Keratinocyte (primary cell): ENCODE data around the gene LHX5. TPM values are rescaled to one million over a fixed set of nuclear protein-coding genes. Genes with fewer than 3 reads are reported as not detected.

ENCODE experiments used
- DNase-seq: peaks from one replicate; pipeline ENCODE4 v3.0.0-alpha.2; 2011; ENCODE audit warnings: low read depth, missing footprints, low spot score
- FAIRE-seq: peaks from 2 replicates; lab custom pipeline; 2011; peaks lifted over from hg19 to GRCh38; lab: Jason Lieb, UNC
- H2AFZ ChIP-seq: 2 replicates; pipeline ENCODE4 v1.6.0; 2012; ENCODE audit warnings: low read length, control low read depth, inconsistent platforms; ENCODE audit not compliant: control insufficient read depth
- H3K27ac ChIP-seq: 2 replicates; pipeline ENCODE4 v1.5.1; 2011; ENCODE audit warnings: low read length; ENCODE audit not compliant: control insufficient read depth, insufficient read depth
- H3K27me3 ChIP-seq: 3 replicates; pipeline ENCODE4 v1.6.0; 2011; ENCODE audit warnings: low read length; ENCODE audit not compliant: control insufficient read depth, insufficient read depth; ENCODE audit errors: extremely low read depth
- H3K36me3 ChIP-seq, 2 experiments: 2 replicates in 1 of 2; 3 replicates in 1 of 2; pipeline ENCODE4 v1.5.1; 2011; ENCODE audit warnings: low read length in 2 of 2, mild to moderate bottlenecking in 1 of 2; ENCODE audit not compliant: control insufficient read depth in 2 of 2, insufficient read depth in 2 of 2; ENCODE audit errors: extremely low read depth in 1 of 2
- H3K4me1 ChIP-seq: 3 replicates; pipeline ENCODE4 v1.5.1; 2011; ENCODE audit warnings: low read length; ENCODE audit not compliant: control insufficient read depth, insufficient read depth; ENCODE audit errors: extremely low read depth
- H3K4me2 ChIP-seq: 3 replicates; pipeline ENCODE4 v1.6.0; 2011; ENCODE audit warnings: low read depth, low read length; ENCODE audit not compliant: control insufficient read depth, insufficient read depth; ENCODE audit errors: extremely low read depth
- H3K4me3 ChIP-seq, 3 experiments: fragments of 200-600 bp in 1 of 3; sonication (generic) in 1 of 3; 2 replicates in 2 of 3; 3 replicates in 1 of 3; pipeline ENCODE4 v1.5.1; 2011 to 2016; ENCODE audit warnings: low read length in 3 of 3, mild to moderate bottlenecking in 3 of 3, control low read depth in 2 of 3, inconsistent platforms in 1 of 3, low read depth in 1 of 3, mixed read lengths in 1 of 3, mixed run types in 1 of 3, moderate library complexity in 1 of 3; ENCODE audit not compliant: control insufficient read depth in 2 of 3, insufficient read depth in 2 of 3; ENCODE audit errors: extremely low read depth in 1 of 3
- H3K79me2 ChIP-seq: 2 replicates; pipeline ENCODE4 v1.6.0; 2012; ENCODE audit warnings: low read length; ENCODE audit not compliant: control insufficient read depth, insufficient read depth
- H3K9ac ChIP-seq: 3 replicates; pipeline ENCODE4 v1.6.0; 2011; ENCODE audit warnings: low read length; ENCODE audit not compliant: control insufficient read depth, insufficient read depth; ENCODE audit errors: extremely low read depth
- H3K9me1 ChIP-seq: 3 replicates; pipeline ENCODE4 v1.6.0; 2011; ENCODE audit warnings: low read length; ENCODE audit not compliant: control insufficient read depth, insufficient read depth; ENCODE audit errors: extremely low read depth
- H3K9me3 ChIP-seq: 2 replicates; pipeline ENCODE4 v1.5.1; 2012; ENCODE audit warnings: low read depth, low read length; ENCODE audit not compliant: control insufficient read depth
- H4K20me1 ChIP-seq: 3 replicates; pipeline ENCODE4 v1.6.0; 2011; ENCODE audit warnings: low read length; ENCODE audit not compliant: control insufficient read depth, insufficient read depth; ENCODE audit errors: extremely low read depth
- EZH2 ChIP-seq: IDR thresholded peaks from one replicate; pipeline ENCODE4 v1.6.1; 2012; ENCODE audit warnings: inconsistent platforms, mild to moderate bottlenecking, low read length, moderate library complexity
- dilution Hi-C: fragments of 300-500 bp; cut with MboI; formaldehyde crosslinking; loops from one replicate; pipeline ENCODE4 v1.7.0; 2020; ENCODE audit warnings: low sequenced_read_pairs; ENCODE audit not compliant: extremely low pct_ligation_motif_present
- polyA plus RNA-seq, 5 experiments: library from polyadenylated mRNA; depleted of rRNA in 3 of 5; stranded (reverse) in 3 of 5; stranded (forward) in 1 of 5; unstranded in 1 of 5; fragments of >200 nt; gene quantifications; 1 replicate in 1 of 5; 2 replicates in 3 of 5; 3 replicates in 1 of 5; pipeline versions ENCODE4 v1.2.1 to v1.2.3, GENCODE V29; 2011 to 2012; ENCODE audit warnings: missing spikeins in 2 of 5, low read depth in 1 of 5, low replicate concordance in 1 of 5
- TF ChIP-seq, protein P1 (sequence below), 3 experiments: IDR thresholded peaks in 1 of 3; conservative IDR thresholded peaks in 1 of 3; optimal IDR thresholded peaks in 1 of 3; 2 replicates in 2 of 3; 3 replicates in 1 of 3; pipeline versions ENCODE3 to v1.5.1; 2011; ENCODE audit warnings: low read length in 3 of 3, mild to moderate bottlenecking in 3 of 3, moderate library complexity in 2 of 3, control low read depth in 1 of 3, inconsistent platforms in 1 of 3; ENCODE audit not compliant: insufficient read depth in 2 of 3; ENCODE audit errors: extremely low read depth in 1 of 3

LHX5 gene
- polyA plus RNA-seq, 1 donor (not counting 4 experiments of a cell fraction or from before 2014, with no cell fraction given), result 0.04 TPM

DNA sequence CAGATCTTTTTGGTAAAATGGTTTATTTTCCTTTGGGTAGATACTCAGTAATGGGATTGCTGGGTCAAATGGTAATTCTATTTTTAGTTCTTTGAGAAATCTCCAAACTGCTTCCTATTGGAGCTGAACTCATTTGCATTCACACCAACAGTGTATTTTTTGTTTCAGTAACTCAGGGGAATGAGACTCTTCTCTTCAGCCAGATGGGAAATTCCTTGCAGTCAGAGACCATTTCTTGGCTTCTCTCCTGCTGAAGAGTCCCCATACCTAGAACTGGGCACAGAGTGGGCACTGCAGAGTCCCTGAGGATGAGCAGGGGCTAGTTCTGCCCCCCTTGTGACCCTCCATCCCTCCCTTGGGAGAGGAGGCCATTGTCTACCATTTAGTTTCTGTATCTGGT is 38.7 kb downstream of the LHX5 start:
- no peak for DNase-seq

DNA sequence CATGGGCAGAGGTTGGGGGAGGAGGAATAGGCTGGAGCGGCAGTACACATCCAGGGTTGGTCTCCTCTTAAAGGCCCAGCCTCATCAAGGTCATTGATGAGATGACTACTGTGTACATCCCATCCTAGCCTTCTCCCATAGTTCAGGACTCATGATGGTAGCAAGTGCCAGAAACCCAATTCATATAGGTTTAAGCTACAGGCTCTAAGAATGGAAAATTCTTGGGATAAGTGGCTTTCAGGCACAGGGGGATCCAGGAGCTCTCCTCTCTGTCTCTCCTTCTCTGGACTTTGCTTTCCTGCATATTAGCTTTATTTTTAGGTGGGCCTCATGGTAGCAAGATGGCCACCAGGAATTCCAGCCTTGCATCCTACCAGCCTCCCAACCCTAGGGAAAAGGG is 43.2 kb downstream of the LHX5 start:
- H4K20me1 ChIP-seq, result no peaks in the 10 kb centered on the region
- no peak for TF ChIP-seq EZH2
- TF ChIP-seq, protein P1, sequence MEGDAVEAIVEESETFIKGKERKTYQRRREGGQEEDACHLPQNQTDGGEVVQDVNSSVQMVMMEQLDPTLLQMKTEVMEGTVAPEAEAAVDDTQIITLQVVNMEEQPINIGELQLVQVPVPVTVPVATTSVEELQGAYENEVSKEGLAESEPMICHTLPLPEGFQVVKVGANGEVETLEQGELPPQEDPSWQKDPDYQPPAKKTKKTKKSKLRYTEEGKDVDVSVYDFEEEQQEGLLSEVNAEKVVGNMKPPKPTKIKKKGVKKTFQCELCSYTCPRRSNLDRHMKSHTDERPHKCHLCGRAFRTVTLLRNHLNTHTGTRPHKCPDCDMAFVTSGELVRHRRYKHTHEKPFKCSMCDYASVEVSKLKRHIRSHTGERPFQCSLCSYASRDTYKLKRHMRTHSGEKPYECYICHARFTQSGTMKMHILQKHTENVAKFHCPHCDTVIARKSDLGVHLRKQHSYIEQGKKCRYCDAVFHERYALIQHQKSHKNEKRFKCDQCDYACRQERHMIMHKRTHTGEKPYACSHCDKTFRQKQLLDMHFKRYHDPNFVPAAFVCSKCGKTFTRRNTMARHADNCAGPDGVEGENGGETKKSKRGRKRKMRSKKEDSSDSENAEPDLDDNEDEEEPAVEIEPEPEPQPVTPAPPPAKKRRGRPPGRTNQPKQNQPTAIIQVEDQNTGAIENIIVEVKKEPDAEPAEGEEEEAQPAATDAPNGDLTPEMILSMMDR (optimal IDR thresholded peaks at IDR 0.05 in 1 of 3, IDR thresholded peaks at IDR 0.05 in 1 of 3, conservative IDR thresholded peaks at IDR 0.05 in 1 of 3; ENCODE audit: extremely low read depth in 1 of 3, insufficient read depth in 2 of 3, low read length in 3 of 3), result no peak
- no peak overlapping the region for H3K4me2 ChIP-seq
- H3K9me1 ChIP-seq, result no peaks in the 10 kb centered on the region
- H3K4me3 ChIP-seq, result no peak overlapping the region
- H2AFZ ChIP-seq, result no peak overlapping the region
- H3K27me3 ChIP-seq, result no peaks in the 10 kb centered on the region
- no peaks in the 10 kb centered on the region for H3K4me1 ChIP-seq
- H3K79me2 ChIP-seq, result no peaks in the 10 kb centered on the region
- H3K9ac ChIP-seq, result no peak overlapping the region
- dilution Hi-C loops, result no loop called here
- FAIRE-seq, result no peak
- DNase-seq, result no peak
- no peak overlapping the region for H3K27ac ChIP-seq
- no peaks in the 10 kb centered on the region for H3K9me3 ChIP-seq
- no peaks in the 10 kb centered on the region for H3K36me3 ChIP-seq

More for the DNA sequence above, 38.7 kb downstream of the LHX5 start:
- Histone ChIP-seq H3K4me2 (no peak overlapping the region), H3K4me1 (no peaks in the 10 kb centered on the region), H3K9ac (no peak overlapping the region), H2AFZ (no peak overlapping the region), H3K27me3 (no peaks in the 10 kb centered on the region), H3K9me1 (no peaks in the 10 kb centered on the region), H3K36me3 (no peaks in the 10 kb centered on the region), H3K4me3 (no peak overlapping the region), H3K79me2 (no peaks in the 10 kb centered on the region), H3K9me3 (no peaks in the 10 kb centered on the region), H3K27ac (no peak overlapping the region), H4K20me1 (no peaks in the 10 kb centered on the region)
- TF ChIP-seq, protein P1 (optimal IDR thresholded peaks at IDR 0.05 in 1 of 3, IDR thresholded peaks at IDR 0.05 in 1 of 3, conservative IDR thresholded peaks at IDR 0.05 in 1 of 3; ENCODE audit: extremely low read depth in 1 of 3, insufficient read depth in 2 of 3, low read length in 3 of 3), result no peak
- no peak for TF ChIP-seq EZH2
- dilution Hi-C loops, result no loop called here
- no peak for FAIRE-seq
